B cell (primary cell): Measurements from ENCODE around the gene LAMC3. TPM values are rescaled to one million over a fixed set of nuclear protein-coding genes. Genes with fewer than 3 reads are reported as not detected.

Experiments
- ATAC-seq: fragments of 200-7000 bp; cut with Tn5 transposase; one replicate; pipeline ENCODE4 v1.10.0; 2021; ENCODE audit warnings: low read depth, mild to moderate bottlenecking, moderate number of reproducible peaks, moderate library complexity
- CTCF ChIA-PET: fragments of 350-600 bp; sonication (Branson Sonifier 250); formaldehyde crosslinking; loops from one replicate; lab custom pipeline; 2021; ENCODE audit warnings: antibody characterized with exemption, inconsistent platforms; lab: Charles Lee
- POLR2A ChIA-PET: fragments of 350-600 bp; sonication (Branson Sonifier 250); formaldehyde crosslinking; loops from one replicate; lab custom pipeline; 2021; ENCODE audit warnings: antibody characterized with exemption; lab: Charles Lee
- DNase-seq: peaks from one replicate; pipeline ENCODE4 v3.0.0; 2013
- H2AFZ ChIP-seq: 2 replicates; pipeline ENCODE4 v1.6.1; 2012; ENCODE audit warnings: mild to moderate bottlenecking, low read depth, low read length; ENCODE audit not compliant: insufficient read depth, poor library complexity, severe bottlenecking
- H3K27ac ChIP-seq, 2 donors: 1 replicate in 1 of 2; 2 replicates in 1 of 2; pipeline ENCODE4 v1.5.1; 2012 to 2013; ENCODE audit warnings: low read length in 2 of 2, mild to moderate bottlenecking in 2 of 2, moderate library complexity in 1 of 2
- H3K27me3 ChIP-seq, 4 experiments: fragments of 200-600 bp in 1 of 4; sonication (generic) in 1 of 4; replicated peaks in 1 of 4; 1 replicate in 2 of 4; 2 replicates in 2 of 4; pipeline versions ENCODE4 v1.6.1 to v1.7.0; 2013 to 2016; ENCODE audit warnings: low read length in 3 of 4, mild to moderate bottlenecking in 2 of 4, mixed read lengths in 1 of 4, moderate library complexity in 1 of 4; ENCODE audit not compliant: insufficient read depth in 4 of 4, control insufficient read depth in 3 of 4; ENCODE audit errors: control extremely low read depth in 1 of 4
- H3K36me3 ChIP-seq, 2 experiments: replicated peaks in 1 of 2; 1 replicate in 1 of 2; 2 replicates in 1 of 2; pipeline versions ENCODE4 v1.6.1 to v1.7.1; 2013; ENCODE audit warnings: low read length in 1 of 2; ENCODE audit not compliant: insufficient read depth in 2 of 2, control insufficient read depth in 1 of 2; ENCODE audit errors: control extremely low read depth in 1 of 2, extremely low read depth in 1 of 2
- H3K4me1 ChIP-seq, 2 donors: fragments of 200-600 bp in 1 of 2; sonication (generic) in 1 of 2; 1 replicate in 1 of 2; 2 replicates in 1 of 2; pipeline versions ENCODE4 v1.5.1 to v1.6.1; 2013 to 2017; ENCODE audit warnings: low read length in 2 of 2; ENCODE audit not compliant: control insufficient read depth in 2 of 2, insufficient read depth in 2 of 2
- H3K4me2 ChIP-seq: replicated peaks from 2 replicates; pipeline ENCODE3; 2012; ENCODE audit warnings: mild to moderate bottlenecking, low read depth, low read length; ENCODE audit not compliant: poor library complexity, severe bottlenecking
- H3K4me3 ChIP-seq, 5 experiments: fragments of 200-600 bp in 1 of 5; sonication (generic) in 1 of 5; 1 replicate in 3 of 5; 2 replicates in 2 of 5; pipeline versions ENCODE4 v1.5.1 to v1.7.0; 2011 to 2016; ENCODE audit warnings: low read length in 4 of 5, mild to moderate bottlenecking in 4 of 5, low read depth in 2 of 5, control low read depth in 1 of 5, moderate library complexity in 1 of 5; ENCODE audit not compliant: insufficient read depth in 1 of 5; ENCODE audit errors: control extremely low read depth in 1 of 5, extremely low read depth in 1 of 5
- H3K79me2 ChIP-seq: fragments of 200-600 bp; sonication (generic); one replicate; pipeline ENCODE4 v1.6.0; 2016; ENCODE audit warnings: low read length; ENCODE audit not compliant: control insufficient read depth, insufficient read depth
- H3K9ac ChIP-seq: fragments of 200-600 bp; sonication (generic); 2 replicates; pipeline ENCODE4 v1.6.1; 2017; ENCODE audit warnings: mild to moderate bottlenecking, low read length, moderate library complexity
- H3K9me3 ChIP-seq, 3 donors: one replicate each; pipeline versions ENCODE4 v1.6.1 to v1.7.1; 2013; ENCODE audit warnings: low read length in 2 of 3; ENCODE audit not compliant: control insufficient read depth in 2 of 3, insufficient read depth in 1 of 3; ENCODE audit errors: control extremely low read depth in 1 of 3
- H4K20me1 ChIP-seq: 2 replicates; pipeline ENCODE4 v1.6.0; 2012; ENCODE audit warnings: mild to moderate bottlenecking, low read length; ENCODE audit not compliant: insufficient read depth, control insufficient read depth, poor library complexity, severe bottlenecking
- H3K27ac Mint-ChIP-seq: one replicate; pipeline ENCODE4 v1.8.0; 2021; ENCODE audit warnings: mixed read lengths
- H3K27me3 Mint-ChIP-seq: one replicate; pipeline ENCODE4 v1.8.0; 2021; ENCODE audit warnings: mixed read lengths
- H3K4me1 Mint-ChIP-seq: one replicate; pipeline ENCODE4 v1.8.0; 2021; ENCODE audit warnings: mixed read lengths
- H3K4me3 Mint-ChIP-seq: one replicate; pipeline ENCODE4 v1.8.0; 2021; ENCODE audit warnings: mixed read lengths
- H3K9me3 Mint-ChIP-seq: one replicate; pipeline ENCODE4 v1.8.0; 2022; ENCODE audit warnings: mixed read lengths; ENCODE audit not compliant: insufficient read depth
- EZH2 ChIP-seq: IDR thresholded peaks from 2 replicates; pipeline ENCODE4 v1.6.1; 2012; ENCODE audit warnings: borderline replicate concordance, low read depth, mild to moderate bottlenecking, moderate library complexity, low read length; ENCODE audit not compliant: insufficient read depth, poor library complexity, severe bottlenecking
- WGBS: methylation state at CpG from one replicate; pipeline ENCODE4 v1.1.5; 2013; ENCODE audit warnings: missing lambda C conversion rate; ENCODE audit not compliant: insufficient coverage; 5-methylcytosine and 5-hydroxymethylcytosine counted together
- intact Hi-C: fragments of 100-400 bp; cut with micrococcal nuclease; formaldehyde crosslinking; loops from one replicate; pipeline ENCODE4 v1.10.0; 2022
- polyA plus RNA-seq: library from polyadenylated mRNA; depleted of rRNA; stranded (reverse); fragments of >200 nt; gene quantifications from 2 replicates; pipeline ENCODE4 v1.2.3, GENCODE V29; 2012
- total RNA-seq, 2 donors: library from RNA; stranded (reverse); fragments of 120-200 nt in 1 of 2; gene quantifications; 1 replicate in 1 of 2; 2 replicates in 1 of 2; pipeline versions ENCODE4 v1.2.3 to v1.2.4, GENCODE V29; 2013 to 2022
- TF ChIP-seq, protein P1 (sequence below): fragments of 200-600 bp; IDR thresholded peaks from one replicate; pipeline ENCODE4 v1.8.0; 2022; ENCODE audit warnings: antibody characterized with exemption, mild to moderate bottlenecking

LAMC3 gene
- total and polyA plus RNA-seq, 2 donors (not counting 1 experiment from before 2014, with no cell fraction given) = 0.25 to 0.45 TPM

DNA sequence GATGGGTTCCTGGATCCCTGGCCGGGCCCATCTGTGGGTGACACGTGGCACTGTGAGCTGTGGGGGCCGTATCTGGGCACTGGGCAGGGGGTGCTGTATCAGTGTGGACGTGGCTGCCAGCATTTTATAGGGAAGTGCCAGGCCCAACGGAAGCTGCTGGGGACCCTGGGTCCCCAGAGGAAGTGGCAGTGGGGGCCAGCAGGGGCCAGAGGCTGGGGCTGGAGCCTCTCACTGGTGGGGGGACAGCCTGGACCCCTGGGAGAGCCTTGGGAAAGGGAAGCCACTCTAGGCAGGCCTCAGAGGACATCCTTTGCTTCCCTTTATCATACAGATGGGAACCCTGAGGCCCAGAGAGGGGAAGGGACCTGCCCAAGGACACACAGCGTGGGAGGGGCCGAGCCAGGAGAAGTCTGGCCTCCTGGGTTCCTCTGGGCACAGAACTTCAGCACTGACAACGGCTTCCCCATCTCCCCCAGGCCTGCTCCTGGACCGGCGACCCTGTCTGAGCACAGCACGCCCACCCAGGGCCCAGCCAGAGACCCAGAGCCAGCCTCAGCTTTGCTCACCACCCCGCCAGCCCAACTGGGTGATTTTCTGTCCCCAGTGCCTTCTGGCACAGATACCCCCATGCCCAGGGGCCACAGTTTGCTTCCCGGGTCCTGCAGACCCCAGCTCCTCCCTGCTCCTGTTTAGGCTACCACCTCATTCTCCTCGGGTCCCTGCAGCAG is 15.5 kb upstream of the LAMC3 start:
- intact Hi-C loops = no loop called here
- Histone ChIP-seq H3K4me1 (no peaks in the 10 kb centered on the region), H3K9ac (no peak overlapping the region), H3K79me2 (no peaks in the 10 kb centered on the region), H3K27me3 (no peaks in the 10 kb centered on the region), H2AFZ (no peak overlapping the region), H3K36me3 (no peaks in the 10 kb centered on the region), H3K27ac (no peak overlapping the region), H3K4me2 (no peak overlapping the region), H3K4me3 (no peak overlapping the region), H4K20me1 (no peaks in the 10 kb centered on the region), H3K9me3 (peaks cover 0 to 2% (median 0%) of the 10 kb centered on the region in 3 donors)
- TF ChIP-seq, protein P1, sequence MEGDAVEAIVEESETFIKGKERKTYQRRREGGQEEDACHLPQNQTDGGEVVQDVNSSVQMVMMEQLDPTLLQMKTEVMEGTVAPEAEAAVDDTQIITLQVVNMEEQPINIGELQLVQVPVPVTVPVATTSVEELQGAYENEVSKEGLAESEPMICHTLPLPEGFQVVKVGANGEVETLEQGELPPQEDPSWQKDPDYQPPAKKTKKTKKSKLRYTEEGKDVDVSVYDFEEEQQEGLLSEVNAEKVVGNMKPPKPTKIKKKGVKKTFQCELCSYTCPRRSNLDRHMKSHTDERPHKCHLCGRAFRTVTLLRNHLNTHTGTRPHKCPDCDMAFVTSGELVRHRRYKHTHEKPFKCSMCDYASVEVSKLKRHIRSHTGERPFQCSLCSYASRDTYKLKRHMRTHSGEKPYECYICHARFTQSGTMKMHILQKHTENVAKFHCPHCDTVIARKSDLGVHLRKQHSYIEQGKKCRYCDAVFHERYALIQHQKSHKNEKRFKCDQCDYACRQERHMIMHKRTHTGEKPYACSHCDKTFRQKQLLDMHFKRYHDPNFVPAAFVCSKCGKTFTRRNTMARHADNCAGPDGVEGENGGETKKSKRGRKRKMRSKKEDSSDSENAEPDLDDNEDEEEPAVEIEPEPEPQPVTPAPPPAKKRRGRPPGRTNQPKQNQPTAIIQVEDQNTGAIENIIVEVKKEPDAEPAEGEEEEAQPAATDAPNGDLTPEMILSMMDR = no peak
- TF ChIP-seq EZH2 = no peak
- ChIA-PET CTCF (no interaction called here), POLR2A (no interaction called here)
- DNase-seq (no peak), ATAC-seq (no peak)
- WGBS = 60% methylated on average over 14 of the region's 14 CpGs
- no peaks in the 10 kb centered on the region for H3K9me3 Mint-ChIP-seq
- no peak overlapping the region for H3K27ac Mint-ChIP-seq
- peaks cover 7% of the 10 kb centered on the region for H3K27me3 Mint-ChIP-seq
- H3K4me1 Mint-ChIP-seq = no peaks in the 10 kb centered on the region
- H3K4me3 Mint-ChIP-seq = no peak overlapping the region
